HG03521 (cell line): ENCODE data around the gene BSPRY.
A peak's percentile ranks its signal among the peaks of the same experiment; 100 is the strongest.
"Not testable (repeated sequence)": the region's sequence is repeated elsewhere in the genome, so short reads cannot be mapped to it uniquely, and the experiment has no call there.

Experiments used
- ATAC-seq: cut with Tn5 transposase; IDR thresholded peaks from one replicate; pipeline ENCODE4 v1.9.1; 2021; ENCODE audit warnings: mild to moderate bottlenecking, moderate library complexity; ENCODE audit not compliant: unreplicated experiment

The BSPRY gene

DNA sequence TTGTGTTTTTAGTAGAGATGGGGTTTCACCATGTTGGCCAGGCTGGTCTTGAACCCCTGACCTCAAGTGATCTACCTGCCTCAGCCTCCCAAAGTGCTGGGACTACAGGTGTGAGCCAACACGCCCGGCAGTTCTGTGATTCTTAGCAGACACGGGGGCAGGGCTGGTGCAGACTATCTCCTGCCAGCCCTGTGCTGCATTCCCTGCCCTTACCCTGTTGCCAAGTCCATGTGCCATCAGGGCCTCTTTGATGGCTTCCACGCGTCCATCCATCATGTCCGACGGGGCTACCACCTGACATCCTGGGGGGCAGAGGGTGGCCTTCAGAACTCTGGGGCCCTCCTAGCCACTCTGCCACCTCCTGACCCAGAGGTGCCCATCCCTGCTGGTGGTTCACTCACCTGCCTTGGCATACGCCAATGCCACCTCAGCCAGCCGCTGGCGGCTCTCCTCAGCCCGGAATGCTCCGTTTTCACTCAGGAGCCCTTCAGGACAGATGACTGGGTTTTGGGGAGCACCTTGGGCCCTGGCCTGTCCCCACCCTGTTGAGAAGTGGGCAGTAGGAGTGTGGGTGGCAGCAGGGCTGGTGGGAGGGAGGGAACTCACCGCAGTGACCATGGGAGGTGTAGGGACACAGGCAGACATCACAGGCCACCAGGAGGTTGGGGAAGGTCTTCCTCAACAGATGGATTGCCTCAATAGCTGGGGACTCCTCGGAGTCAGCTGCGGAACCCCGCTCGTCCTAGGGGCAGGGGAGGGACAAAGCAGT is 41.0 kb downstream of the BSPRY start:
- ATAC-seq = no peak

DNA sequence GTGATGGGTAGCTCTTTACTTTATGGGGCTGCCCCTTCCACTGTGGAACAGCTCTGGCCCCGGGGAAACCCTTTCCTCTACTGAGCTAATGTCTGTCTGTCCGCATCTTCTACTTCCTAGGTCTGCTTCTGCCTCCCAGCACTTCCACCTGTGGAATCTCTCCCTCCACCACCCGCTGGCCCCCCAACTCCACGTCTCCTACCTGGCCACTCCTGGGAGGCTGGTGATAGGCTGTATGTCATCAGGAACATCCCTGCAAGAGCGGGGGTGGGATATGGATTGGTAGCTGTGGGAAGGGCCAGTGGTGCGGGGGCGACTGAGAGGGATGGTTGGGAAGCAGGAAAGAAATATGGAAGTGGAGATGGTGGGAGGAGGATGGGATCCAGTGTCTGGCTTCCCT is 42.6 kb downstream of the BSPRY start:
- ATAC-seq = no peak

DNA sequence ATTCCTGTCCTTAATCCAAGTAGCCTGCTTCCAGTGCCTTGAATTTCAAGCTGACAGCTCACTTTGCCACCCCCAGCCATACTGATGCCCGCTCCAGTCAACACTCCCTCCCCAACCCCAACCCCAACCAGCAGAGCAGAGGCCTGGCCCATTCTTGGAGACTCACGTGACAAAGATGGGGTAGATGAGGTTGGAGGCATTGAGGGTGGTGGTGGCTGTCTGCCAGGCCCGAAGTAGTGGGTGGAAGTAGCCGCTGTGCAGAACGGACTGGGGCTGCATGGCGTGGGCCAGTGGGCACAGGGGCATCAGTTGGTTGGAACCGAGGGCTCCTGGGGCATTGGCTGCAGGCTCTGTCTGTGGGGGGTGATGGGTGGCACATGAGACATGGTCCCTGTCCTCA is 43.9 kb downstream of the BSPRY start:
- ATAC-seq = no peak

DNA sequence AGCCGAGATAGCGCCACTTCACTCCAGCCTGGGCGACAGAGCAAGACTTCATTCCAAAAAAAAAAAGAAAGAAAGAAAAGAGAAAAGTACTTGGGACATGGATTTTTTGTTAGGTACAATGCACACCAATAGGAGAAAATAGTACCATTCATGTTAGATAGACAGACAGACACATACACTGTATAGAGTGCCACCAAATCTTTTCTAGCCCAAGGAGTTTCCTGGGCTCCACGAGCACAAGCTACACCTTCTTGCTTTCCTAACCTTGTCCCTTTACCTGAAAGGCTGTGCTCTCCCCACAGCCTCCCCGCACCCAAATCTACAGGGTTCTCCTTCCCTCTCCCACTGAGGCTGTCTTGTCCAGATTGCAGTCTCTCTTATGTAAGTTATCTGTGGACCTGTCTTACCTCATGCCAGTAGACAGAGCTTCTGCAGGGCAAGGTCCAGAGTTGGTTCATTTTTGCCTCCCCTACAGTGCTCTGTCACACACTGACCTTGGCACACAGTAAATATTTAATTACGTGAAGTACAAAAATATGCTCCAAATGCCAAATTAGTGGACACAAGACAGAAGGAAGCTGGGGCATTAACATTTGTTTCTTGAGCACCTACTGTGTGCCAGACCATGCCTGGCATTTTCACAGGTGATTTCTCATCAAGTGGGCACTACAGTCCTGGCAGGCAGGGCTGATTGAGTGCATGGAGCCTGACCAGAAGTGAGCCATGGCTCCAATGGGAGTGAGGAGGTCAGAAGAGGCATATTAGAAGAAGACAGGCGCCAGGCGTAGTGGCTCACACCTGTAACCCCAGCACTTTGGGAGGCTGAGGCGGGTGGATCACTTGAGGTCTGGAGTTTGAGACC is 45.9 kb downstream of the BSPRY start:
- no peak for ATAC-seq

DNA sequence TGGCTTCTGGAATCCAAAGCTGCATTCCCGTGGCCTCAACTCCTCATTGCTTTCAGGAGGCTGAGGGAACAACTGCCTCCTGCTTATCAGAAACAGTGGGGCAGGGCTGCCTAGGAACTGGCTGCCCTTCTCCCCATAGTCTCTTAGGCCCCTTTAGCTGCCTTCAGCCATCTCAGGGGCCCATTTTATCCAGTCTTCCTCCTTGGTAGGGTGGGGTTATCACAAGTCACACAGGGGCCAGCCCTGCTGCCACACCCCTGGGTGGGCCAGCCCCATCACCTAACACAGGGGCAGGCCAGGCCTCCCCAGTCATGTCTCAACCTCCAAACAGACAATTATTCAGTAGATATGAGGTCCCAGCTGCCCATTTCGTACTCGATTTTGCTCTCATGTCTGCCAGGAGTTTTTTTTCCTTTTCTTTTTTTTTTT is 47.9 kb downstream of the BSPRY start:
- no peak for ATAC-seq

DNA sequence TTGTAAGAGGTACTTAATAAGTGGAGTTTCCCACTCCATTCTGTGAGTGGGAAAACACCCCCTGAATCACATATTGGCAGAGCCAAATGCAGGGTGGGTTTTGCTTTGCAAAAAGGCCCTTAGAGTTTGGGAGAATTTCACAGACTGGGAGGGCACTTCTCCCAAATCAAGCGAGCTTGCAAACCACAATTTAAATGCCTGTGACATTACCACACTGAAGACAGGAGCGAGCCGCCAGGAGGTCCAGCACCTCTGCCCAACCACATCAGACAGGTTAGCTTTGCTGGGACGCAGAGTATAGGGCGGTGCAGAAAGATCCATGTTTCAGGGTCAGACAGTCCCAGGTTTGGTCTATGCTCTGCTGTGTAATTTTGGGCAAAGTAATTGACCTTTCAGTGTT is 49.5 kb downstream of the BSPRY start:
- no peak for ATAC-seq

DNA sequence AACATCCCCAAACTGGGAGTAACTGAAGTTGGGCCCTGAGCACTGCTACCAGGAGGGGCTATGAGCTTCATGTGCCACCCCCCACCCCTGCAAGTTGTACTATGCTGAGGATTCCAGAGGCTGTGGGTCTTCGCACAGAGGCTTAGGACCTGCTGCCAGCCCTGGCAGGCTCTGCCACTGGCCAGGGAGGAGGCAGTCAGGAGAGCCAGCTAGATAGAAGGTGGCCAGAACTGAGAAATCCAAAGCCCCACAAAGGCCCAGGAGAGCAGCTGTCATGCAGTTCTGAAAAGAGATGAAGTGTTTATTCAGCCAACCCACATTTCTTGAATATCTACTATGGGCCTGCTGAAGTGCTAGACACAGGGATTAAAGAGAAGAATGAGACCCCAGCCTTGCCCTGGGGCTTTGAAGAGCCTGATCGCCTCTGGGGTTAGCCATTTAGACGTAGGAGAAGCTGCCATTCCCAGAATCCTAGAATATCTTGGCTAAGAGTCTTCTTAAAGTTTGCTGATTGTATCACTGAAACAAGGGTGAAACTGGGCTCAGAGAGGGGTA is 50.4 kb downstream of the BSPRY start:
- no peak for ATAC-seq

DNA sequence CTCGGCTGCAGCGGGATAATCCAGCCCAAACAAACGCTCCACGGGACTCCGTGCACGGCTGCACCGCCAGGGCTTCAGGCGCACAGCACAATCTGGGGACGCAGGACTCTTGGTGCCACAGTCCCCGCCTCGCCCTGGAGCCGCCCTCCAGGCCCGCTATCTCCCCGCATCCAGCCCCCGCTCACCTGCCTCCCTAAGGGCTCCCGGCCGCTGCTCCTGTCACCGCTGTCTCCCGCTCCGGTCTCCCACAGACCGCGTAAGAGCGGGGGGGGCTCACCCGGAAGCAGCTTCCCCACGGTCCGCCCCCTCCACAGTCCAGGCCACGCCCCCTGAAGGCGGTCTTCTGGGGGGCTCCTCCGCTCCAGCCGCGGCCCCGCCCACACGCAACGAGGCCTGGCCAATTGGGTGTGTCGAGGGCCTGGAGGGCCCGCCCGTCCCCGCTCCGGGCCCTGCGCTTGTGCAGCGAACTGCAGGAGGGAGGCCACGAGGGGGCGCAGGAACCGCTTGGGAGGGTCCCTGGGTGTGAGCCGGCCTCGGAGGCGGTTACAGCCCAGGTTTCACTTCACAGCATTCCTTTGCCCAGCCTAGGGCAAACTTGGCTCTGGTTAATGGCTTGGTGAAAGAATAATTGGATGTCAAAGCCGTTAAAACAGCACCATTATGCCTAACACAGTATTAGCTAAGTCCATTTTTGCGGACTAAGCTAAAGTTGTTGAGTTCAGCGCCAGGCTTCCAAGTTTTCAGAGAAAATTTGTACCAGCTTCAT is 51.9 kb downstream of the BSPRY start, which contains the start of gene ALAD:
TSS of gene ALAD (minus strand) at position 258 of the 766 bp plus-strand sequence. CDS start 7,725 bp downstream, outside the sequence.
- peak; percentile 99 for ATAC-seq

DNA sequence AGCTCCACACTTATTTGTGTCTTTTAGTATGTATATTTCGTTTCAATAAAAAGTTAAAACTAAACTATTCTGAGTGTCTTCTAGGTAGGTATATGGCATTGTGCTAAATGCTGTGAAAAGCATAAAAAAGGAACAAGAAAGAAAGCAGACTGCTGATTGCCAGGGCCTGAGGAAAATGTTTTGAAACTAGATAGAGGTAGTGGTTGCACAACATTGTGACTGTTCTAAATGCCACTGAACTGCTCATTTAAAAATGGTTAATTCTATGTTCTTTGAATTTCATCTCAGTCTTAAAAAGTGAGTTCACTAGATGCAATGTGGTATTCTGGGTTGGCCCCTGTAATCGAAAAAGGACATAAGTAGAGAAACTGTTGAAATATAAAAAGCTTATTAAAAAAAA is 54.3 kb downstream of the BSPRY start:
- no peak for ATAC-seq

DNA sequence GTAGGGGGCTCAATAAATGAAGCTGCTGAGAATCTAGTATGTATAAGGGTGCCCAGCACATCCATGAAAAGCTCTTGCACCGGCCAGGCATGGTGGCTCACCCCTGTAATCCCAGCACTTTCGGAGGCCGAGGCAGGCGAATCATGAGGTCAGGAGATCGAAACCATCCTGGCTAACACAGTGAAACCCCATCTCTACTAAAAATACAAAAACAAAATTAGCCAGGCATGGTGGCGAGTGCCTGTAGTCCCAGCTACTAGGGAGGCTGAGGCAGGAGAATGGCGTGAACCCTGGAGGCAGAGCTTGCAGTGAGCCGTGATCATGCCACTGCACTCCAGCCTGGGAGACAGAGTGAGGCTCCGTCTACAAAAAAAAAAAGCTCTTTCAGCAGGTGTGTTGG is 57.0 kb downstream of the BSPRY start:
- not testable (repeated sequence) for ATAC-seq

DNA sequence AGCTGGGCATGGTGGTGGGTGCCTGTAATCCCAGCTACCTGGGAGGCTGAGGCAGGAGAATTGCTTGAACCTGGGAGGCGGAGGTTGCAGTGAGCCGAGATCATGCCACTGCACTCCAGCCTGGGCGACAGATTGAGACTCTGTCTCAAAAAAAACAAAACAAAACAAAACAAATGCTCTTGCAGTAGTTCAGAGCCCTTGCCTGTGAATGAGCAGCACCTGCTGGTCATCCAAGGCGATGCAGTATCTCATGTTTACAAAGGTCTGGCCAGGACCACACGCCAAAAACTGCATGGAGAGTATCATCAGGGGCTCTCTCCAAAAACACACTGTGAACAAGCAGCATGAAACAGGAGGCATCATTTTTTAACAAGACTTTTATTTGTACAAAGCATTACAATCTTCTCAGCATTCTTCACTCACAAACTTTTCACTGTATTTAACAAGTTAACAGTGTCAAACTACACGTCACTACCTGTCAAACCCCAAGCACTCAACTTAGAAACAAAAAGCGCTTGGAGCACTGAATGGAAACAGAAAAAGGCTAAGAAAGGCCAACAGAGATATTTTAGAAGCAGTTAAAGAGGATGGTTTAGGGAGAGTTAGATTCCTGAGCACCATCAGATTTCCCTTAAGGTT is 57.7 kb downstream of the BSPRY start:
- ATAC-seq = peak; percentile 21

DNA sequence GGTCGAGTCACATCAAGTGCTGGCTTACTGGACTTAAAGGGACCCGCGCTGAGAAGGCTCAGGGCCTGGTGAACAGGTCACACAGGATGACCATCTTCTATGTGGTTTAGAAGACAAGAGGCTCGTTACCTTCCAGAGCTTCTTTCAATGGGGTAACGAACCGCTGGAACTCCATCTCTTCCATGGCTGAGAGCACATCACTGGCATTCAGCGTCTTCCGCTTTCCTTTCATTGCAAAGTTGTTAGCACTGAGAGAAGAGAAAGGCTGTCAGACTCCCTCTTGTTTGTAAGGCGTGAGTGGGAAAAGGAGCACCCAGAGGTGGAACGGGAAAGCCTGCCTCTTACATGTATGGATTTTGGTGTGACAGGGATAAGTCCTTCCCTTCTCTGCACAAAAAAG is 60.1 kb downstream of the BSPRY start:
- no peak for ATAC-seq

DNA sequence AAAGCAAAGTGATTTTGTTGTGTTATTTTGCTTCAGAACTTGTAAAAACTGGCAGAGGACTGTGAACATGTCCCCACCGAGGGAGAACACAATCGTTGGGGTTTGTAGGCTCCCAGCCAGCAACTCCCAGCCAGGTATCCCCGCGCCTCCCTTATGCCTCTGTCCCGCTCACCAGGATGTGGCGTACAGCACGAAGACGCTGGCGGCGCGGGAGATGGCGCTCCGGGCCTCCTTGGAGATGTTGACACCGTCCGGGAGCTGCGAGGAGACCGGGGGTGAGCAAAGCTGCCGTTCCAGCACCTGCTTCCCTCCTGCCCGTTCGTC is 60.5 kb downstream of the BSPRY start:
- ATAC-seq = no peak

DNA sequence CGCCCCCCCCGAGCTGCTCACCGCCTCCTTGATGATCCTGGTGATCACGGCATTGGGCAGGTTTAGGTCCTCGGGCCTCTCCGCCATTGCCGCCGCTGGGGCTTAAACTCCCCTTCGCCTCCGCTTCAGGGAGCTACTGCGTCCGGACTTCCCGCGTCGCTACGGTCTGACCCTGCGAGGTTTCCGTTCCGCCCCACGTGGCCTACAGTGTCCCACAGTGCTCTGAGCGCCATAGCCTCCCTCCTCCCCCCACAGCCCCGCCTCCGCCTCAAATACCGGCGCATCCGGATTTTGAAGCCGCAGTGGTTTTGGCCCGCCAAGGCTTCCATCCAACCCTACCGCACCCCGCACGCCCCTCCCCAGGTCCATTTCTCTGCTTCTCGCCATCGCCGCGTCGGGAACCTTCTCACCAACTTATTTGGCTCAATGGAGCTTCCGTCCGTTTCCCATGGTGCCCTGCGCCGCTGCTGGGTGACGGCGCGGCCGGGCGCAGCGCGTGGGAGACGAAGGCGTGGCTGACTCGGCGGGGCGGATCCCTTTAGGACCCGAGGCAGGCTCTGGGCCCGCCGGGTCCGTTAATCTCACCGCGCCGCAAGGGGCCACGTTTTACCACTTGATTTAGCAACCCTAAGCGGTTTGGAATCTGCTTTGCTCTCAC is 61.0 kb downstream of the BSPRY start, which contains the start of the genes C9orf43 and POLE3:
TSS of gene C9orf43 (plus strand) at position 541 of the 658 bp plus-strand sequence. CDS start 2,747 bp downstream, outside the sequence.
TSS of gene POLE3 (minus strand) at position 469 of the 658 bp plus-strand sequence. CDS start at position 87, 382 bp downstream.
- ATAC-seq = peak; percentile 91

DNA sequence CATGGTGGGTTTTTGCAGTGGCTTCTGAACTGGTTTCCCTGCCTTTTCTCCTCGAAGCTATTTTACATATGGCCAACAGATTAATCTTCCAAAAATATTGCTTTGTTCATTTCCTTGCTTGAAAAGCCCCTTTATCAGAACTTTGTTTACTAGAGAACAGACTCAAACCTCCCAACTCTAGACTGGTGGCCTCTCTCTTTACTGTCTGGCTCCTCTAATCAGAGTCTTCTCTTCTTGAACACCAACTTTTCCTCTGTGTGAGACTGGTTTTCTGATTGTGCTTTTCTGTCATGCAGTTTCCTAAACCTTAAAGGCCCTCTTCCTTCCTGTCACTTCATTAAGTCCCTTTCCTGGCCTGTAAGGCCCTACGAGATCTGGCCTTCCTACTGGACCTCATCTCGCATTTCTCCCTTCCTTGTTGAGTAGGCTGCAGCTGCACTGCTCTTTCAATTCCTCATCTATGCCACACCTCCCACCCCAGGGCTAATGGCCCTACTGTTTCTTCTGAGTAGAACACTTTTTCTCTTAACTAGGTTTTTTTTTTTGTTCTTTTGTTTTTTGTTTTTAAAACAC is 66.9 kb downstream of the BSPRY start:
- peak; percentile 93 for ATAC-seq

DNA sequence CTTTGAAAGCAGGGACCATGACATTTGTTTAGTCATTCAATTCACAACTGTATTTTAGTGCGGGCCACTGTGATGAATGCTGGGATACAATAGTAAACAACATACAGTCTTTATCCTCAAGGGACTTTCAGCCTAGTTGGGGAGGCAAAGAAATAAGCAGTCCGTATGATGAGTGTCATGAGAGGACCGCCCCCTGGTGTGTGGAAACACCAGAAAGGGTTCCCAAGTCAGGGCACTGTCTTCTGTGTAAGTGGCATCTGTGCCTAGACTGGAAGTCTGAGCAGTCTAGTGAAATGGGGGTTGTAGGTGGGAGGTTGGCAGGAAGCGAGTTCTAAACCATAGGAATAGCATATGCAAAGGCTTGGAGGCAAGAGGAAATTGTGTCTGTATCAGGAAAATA is 68.0 kb downstream of the BSPRY start:
- ATAC-seq = no peak
